Pulmonary artery endothelial cell (primary cell): Measurements from ENCODE around the gene NUP210. TPM values are rescaled to one million over a fixed set of nuclear protein-coding genes. Genes with fewer than 3 reads are reported as not detected.

Experiments used
- DNase-seq: peaks from one replicate; pipeline ENCODE4 v3.0.0-alpha.2; 2011; ENCODE audit warnings: low read depth, low spot score
- total RNA-seq: library from RNA; depleted of rRNA; stranded (reverse); fragments of >200 nt; gene quantifications from 2 replicates; pipeline ENCODE4 v1.2.3, GENCODE V29; 2014

Gene NUP210
- total RNA-seq, 1 donor from 2014 or later: 1.1 TPM

- DNase-seq: no peak
Observed at GRCh38 chr3:13349823-13350222, 70.3 kb downstream of the NUP210 start.

- no peak for DNase-seq
Observed at GRCh38 chr3:13348661-13349396, 71.3 kb downstream of the NUP210 start.

GRCh38 chr3:13348100-13348499 lies 72.0 kb downstream of the NUP210 start:
- DNase-seq: no peak

GRCh38 chr3:13347390-13347950 lies 72.7 kb downstream of the NUP210 start:
- DNase-seq: no peak

- DNase-seq: no peak
Observed at GRCh38 chr3:13346481-13347389, 73.4 kb downstream of the NUP210 start.

GRCh38 chr3:13345772-13346171 lies 74.3 kb downstream of the NUP210 start:
- no peak for DNase-seq

- DNase-seq: no peak
Observed at GRCh38 chr3:13345284-13345683, 74.8 kb downstream of the NUP210 start.

- DNase-seq: no peak
Observed at GRCh38 chr3:13344663-13345062, 75.5 kb downstream of the NUP210 start.

- no peak for DNase-seq
Observed at GRCh38 chr3:13343601-13344000, 76.5 kb downstream of the NUP210 start.

- no peak for DNase-seq
Observed at GRCh38 chr3:13341229-13341905, 78.8 kb downstream of the NUP210 start.

- no peak for DNase-seq
Observed at GRCh38 chr3:13339833-13340232, 80.3 kb downstream of the NUP210 start.

GRCh38 chr3:13338996-13339395 lies 81.1 kb downstream of the NUP210 start:
- no peak for DNase-seq

- DNase-seq: no peak
Observed at GRCh38 chr3:13338231-13338630, 81.9 kb downstream of the NUP210 start.

- DNase-seq: no peak
Observed at GRCh38 chr3:13336592-13336991, 83.5 kb downstream of the NUP210 start.

GRCh38 chr3:13335503-13335902 lies 84.6 kb downstream of the NUP210 start:
- DNase-seq: no peak

- DNase-seq: no peak
Observed at GRCh38 chr3:13335059-13335458, 85.1 kb downstream of the NUP210 start.

- DNase-seq: no peak
Observed at GRCh38 chr3:13333236-13333897, 86.8 kb downstream of the NUP210 start.

- DNase-seq: no peak
Observed at GRCh38 chr3:13332740-13333139, 87.4 kb downstream of the NUP210 start.

- DNase-seq: no peak
Observed at GRCh38 chr3:13332158-13332557, 88.0 kb downstream of the NUP210 start.

GRCh38 chr3:13329746-13330145 lies 90.4 kb downstream of the NUP210 start:
- DNase-seq: no peak

- DNase-seq: no peak
Observed at GRCh38 chr3:13325892-13326443, 94.2 kb downstream of the NUP210 start.
